ENCODE results near the gene VAMP8. TPM values are rescaled to one million over a fixed set of nuclear protein-coding genes. Genes with fewer than 3 reads are reported as not detected.
"Not testable (repeated sequence)": the region's sequence is repeated elsewhere in the genome, so short reads cannot be mapped to it uniquely, and the experiment has no call there.

Gene VAMP8
- total RNA-seq, 1 donor from 2014 or later = 0.52 TPM

- no peaks in the 10 kb centered on the region for H3F3A ChIP-seq (ENCODE audit: low read depth)
- Mint-ChIP-seq H3K9me3 (no peaks in the 10 kb centered on the region), H3K4me3 (peak overlapping the region; percentile 33), H3K27ac (no peak overlapping the region), H3K4me1 (peaks cover 42% of the 10 kb centered on the region), H3K27me3 (ENCODE audit: insufficient read depth, low read depth) (no peaks in the 10 kb centered on the region), H3K36me3 (no peaks in the 10 kb centered on the region)
- H3K9me3 ChIP-seq (ENCODE audit: low read depth) = no peaks in the 10 kb centered on the region
- DNase-seq (ENCODE audit: low spot score) = no peak
- no peaks in the 10 kb centered on the region for H4K20me1 ChIP-seq (ENCODE audit: low read depth)
- no peak overlapping the region for H3K9ac ChIP-seq
- H3K4me2 ChIP-seq = no peak overlapping the region
- H3K27me3 ChIP-seq = peaks cover 53% of the 10 kb centered on the region
- H3K36me3 ChIP-seq = no peaks in the 10 kb centered on the region
- H3K4me3 ChIP-seq = no peak overlapping the region
- no peaks in the 10 kb centered on the region for H3K4me1 ChIP-seq
- H3K27ac ChIP-seq = no peak overlapping the region
- H2AFZ ChIP-seq (replicated peaks) = no peak overlapping the region
- peaks cover 4% of the 10 kb centered on the region for H3K79me2 ChIP-seq (ENCODE audit: low read depth)
- no peak for TF ChIP-seq EZH2 (IDR thresholded peaks at IDR 0.05)
- no peak for TF ChIP-seq CTCF (IDR thresholded peaks at IDR 0.05)
- no peak for TF ChIP-seq EZH2phosphoT487 (IDR thresholded peaks at IDR 0.05)
Observed at GRCh38 chr2:85589982-85590791, 12.8 kb downstream of the VAMP8 start.

- H3K4me2 ChIP-seq = no peak overlapping the region
- no peak overlapping the region for H3K9ac ChIP-seq
Observed at GRCh38 chr2:85590950-85591349, 13.6 kb downstream of the VAMP8 start.

GRCh38 chr2:85591563-85591962 is 14.2 kb downstream of the VAMP8 start:
- Histone ChIP-seq H3K36me3 (no peaks in the 10 kb centered on the region), H3K4me3 (no peak overlapping the region), H3F3A (ENCODE audit: low read depth) (no peaks in the 10 kb centered on the region), H4K20me1 (ENCODE audit: low read depth) (peaks cover 5% of the 10 kb centered on the region), H3K4me1 (peaks cover 4% of the 10 kb centered on the region), H3K9me3 (ENCODE audit: low read depth) (no peaks in the 10 kb centered on the region), H3K79me2 (ENCODE audit: low read depth) (peaks cover 14% of the 10 kb centered on the region), H2AFZ (replicated peaks) (no peak overlapping the region), H3K9ac (no peak overlapping the region), H3K27me3 (peaks cover 40% of the 10 kb centered on the region), H3K27ac (no peak overlapping the region), H3K4me2 (no peak overlapping the region)
- DNase-seq (ENCODE audit: low spot score) = no peak
- Mint-ChIP-seq H3K9me3 (no peaks in the 10 kb centered on the region), H3K4me1 (peaks cover 47% of the 10 kb centered on the region), H3K36me3 (no peaks in the 10 kb centered on the region), H3K27me3 (ENCODE audit: insufficient read depth, low read depth) (no peaks in the 10 kb centered on the region), H3K27ac (peak overlapping the region; percentile 81), H3K4me3 (peak overlapping the region; percentile 25)
- TF ChIP-seq CTCF (IDR thresholded peaks at IDR 0.05) = no peak
- TF ChIP-seq EZH2 (IDR thresholded peaks at IDR 0.05) = no peak
- no peak for TF ChIP-seq EZH2phosphoT487 (IDR thresholded peaks at IDR 0.05)

More at GRCh38 chr2:85590950-85591349, 13.6 kb downstream of the VAMP8 start:
- Mint-ChIP-seq H3K27ac (no peak overlapping the region), H3K4me3 (no peak overlapping the region), H3K27me3 (ENCODE audit: insufficient read depth, low read depth) (no peaks in the 10 kb centered on the region), H3K36me3 (no peaks in the 10 kb centered on the region), H3K4me1 (peaks cover 42% of the 10 kb centered on the region), H3K9me3 (no peaks in the 10 kb centered on the region)
- H3K9me3 ChIP-seq (ENCODE audit: low read depth) = no peaks in the 10 kb centered on the region
- H2AFZ ChIP-seq (replicated peaks) = no peak overlapping the region
- no peak for TF ChIP-seq EZH2 (IDR thresholded peaks at IDR 0.05)
- H3K4me1 ChIP-seq = no peaks in the 10 kb centered on the region
- peaks cover 46% of the 10 kb centered on the region for H3K27me3 ChIP-seq
- no peaks in the 10 kb centered on the region for H4K20me1 ChIP-seq (ENCODE audit: low read depth)
- H3K4me3 ChIP-seq = no peak overlapping the region
- DNase-seq (ENCODE audit: low spot score) = no peak
- no peak overlapping the region for H3K27ac ChIP-seq
- no peaks in the 10 kb centered on the region for H3K36me3 ChIP-seq
- no peaks in the 10 kb centered on the region for H3F3A ChIP-seq (ENCODE audit: low read depth)
- H3K79me2 ChIP-seq (ENCODE audit: low read depth) = peaks cover 8% of the 10 kb centered on the region

GRCh38 chr2:85592299-85592698 is 14.9 kb downstream of the VAMP8 start:
- H3K4me3 Mint-ChIP-seq = peak overlapping the region; percentile 46
- H3K79me2 ChIP-seq (ENCODE audit: low read depth) = peaks cover 21% of the 10 kb centered on the region
- not testable (repeated sequence) for H3K4me3 ChIP-seq; H4K20me1 ChIP-seq (ENCODE audit: low read depth); H3K9me3 ChIP-seq (ENCODE audit: low read depth); H2AFZ ChIP-seq (replicated peaks); H3F3A ChIP-seq (ENCODE audit: low read depth); DNase-seq (ENCODE audit: low spot score); H3K27ac Mint-ChIP-seq; H3K27me3 Mint-ChIP-seq (ENCODE audit: insufficient read depth, low read depth); H3K36me3 Mint-ChIP-seq; H3K36me3 ChIP-seq; H3K9me3 Mint-ChIP-seq; H3K4me2 ChIP-seq; H3K4me1 ChIP-seq; H3K9ac ChIP-seq; H3K27ac ChIP-seq
- H3K27me3 ChIP-seq = peaks cover 32% of the 10 kb centered on the region
- peaks cover 53% of the 10 kb centered on the region for H3K4me1 Mint-ChIP-seq

Data from neural progenitor cell (in vitro differentiated cells).